H1 (cell line): ENCODE data around the gene IPO11. TPM values are rescaled to one million over a fixed set of nuclear protein-coding genes. Genes with fewer than 3 reads are reported as not detected.
"Not testable (repeated sequence)": the region's sequence is repeated elsewhere in the genome, so short reads cannot be mapped to it uniquely, and the experiment has no call there.

Source experiments
- CTCF ChIA-PET: fragments of 300-600 bp; sonication (Branson Sonifier 250); formaldehyde crosslinking; loops from one replicate; lab custom pipeline; 2021; ENCODE audit not compliant: partially characterized antibody; lab: Charles Lee
- POLR2A ChIA-PET: fragments of 300-600 bp; sonication (Branson Sonifier 250); formaldehyde crosslinking; loops from one replicate; lab custom pipeline; 2021; ENCODE audit warnings: inconsistent platforms; ENCODE audit not compliant: partially characterized antibody; lab: Charles Lee
- DNase-seq, 2 experiments: peaks; one replicate each; pipeline versions ENCODE4 v3.0.0 to v3.0.0-alpha.2; 2010 to 2022; ENCODE audit warnings: low spot score in 2 of 2, low read depth in 1 of 2, mixed read lengths in 1 of 2
- FAIRE-seq: peaks from 2 replicates; lab custom pipeline; 2011; peaks lifted over from hg19 to GRCh38; lab: Jason Lieb, UNC
- H2AFZ ChIP-seq: 2 replicates; pipeline ENCODE4 v1.8.1; 2012; ENCODE audit warnings: low read length, inconsistent platforms
- H2AK5ac ChIP-seq: 2 replicates; pipeline ENCODE4 v1.6.1; 2013; ENCODE audit warnings: low read depth, low read length
- H2BK120ac ChIP-seq: replicated peaks from 2 replicates; pipeline ENCODE3; 2013; ENCODE audit warnings: low read depth, low read length, inconsistent platforms
- H2BK12ac ChIP-seq: 2 replicates; pipeline ENCODE4 v1.6.1; 2013; ENCODE audit warnings: low read depth, low read length
- H2BK15ac ChIP-seq: 2 replicates; pipeline ENCODE4 v1.6.1; 2013; ENCODE audit warnings: low read length
- H2BK20ac ChIP-seq: 2 replicates; pipeline ENCODE4 v1.6.1; 2013; ENCODE audit warnings: low read length
- H2BK5ac ChIP-seq: 2 replicates; pipeline ENCODE4 v1.6.1; 2013; ENCODE audit warnings: low read depth, low read length
- H3K14ac ChIP-seq: 2 replicates; pipeline ENCODE4 v1.6.1; 2013; ENCODE audit warnings: inconsistent platforms; ENCODE audit not compliant: insufficient read length
- H3K18ac ChIP-seq: 2 replicates; pipeline ENCODE4 v1.6.1; 2013; ENCODE audit warnings: low read length; ENCODE audit errors: extremely low read depth
- H3K23ac ChIP-seq: 2 replicates; pipeline ENCODE4 v1.6.1; 2013; ENCODE audit warnings: inconsistent platforms; ENCODE audit not compliant: insufficient read length
- H3K23me2 ChIP-seq: 2 replicates; pipeline ENCODE4 v1.6.1; 2013; ENCODE audit warnings: low read depth, low read length
- H3K27ac ChIP-seq: 2 replicates; pipeline ENCODE4 v1.6.1; 2011; ENCODE audit warnings: low read depth, low read length, inconsistent platforms
- H3K27me3 ChIP-seq, 4 experiments: replicated peaks in 1 of 4; 1 replicate in 1 of 4; 2 replicates in 3 of 4; pipeline versions ENCODE4 v1.6.1 to v1.8.1; 2011 to 2013; ENCODE audit warnings: low read length in 3 of 4, mild to moderate bottlenecking in 3 of 4, inconsistent platforms in 2 of 4, mixed read lengths in 2 of 4, moderate library complexity in 1 of 4; ENCODE audit not compliant: control insufficient read depth in 3 of 4, insufficient read depth in 3 of 4; ENCODE audit errors: extremely low read depth in 1 of 4
- H3K36me3 ChIP-seq, 4 experiments: 2 replicates each; pipeline versions ENCODE4 v1.6.1 to v1.8.1; 2011 to 2013; ENCODE audit warnings: mild to moderate bottlenecking in 4 of 4, low read length in 3 of 4, moderate library complexity in 2 of 4, control low read depth in 1 of 4, inconsistent platforms in 1 of 4; ENCODE audit not compliant: insufficient read depth in 4 of 4, control insufficient read depth in 2 of 4
- H3K4ac ChIP-seq: replicated peaks from 2 replicates; pipeline ENCODE3; 2013; ENCODE audit warnings: low read length, low read depth, mixed read lengths, inconsistent platforms; ENCODE audit not compliant: insufficient read length
- H3K4me1 ChIP-seq, 4 experiments: replicated peaks in 1 of 4; 1 replicate in 1 of 4; 2 replicates in 3 of 4; pipeline versions ENCODE4 v1.6.1 to v1.8.1; 2011 to 2013; ENCODE audit warnings: low read length in 3 of 4, inconsistent platforms in 2 of 4, mixed read lengths in 1 of 4; ENCODE audit not compliant: insufficient read depth in 4 of 4, control insufficient read depth in 3 of 4
- H3K4me2 ChIP-seq, 2 experiments: 2 replicates each; pipeline versions ENCODE4 v1.6.1 to v1.8.1; 2011 to 2013; ENCODE audit warnings: low read depth in 2 of 2, low read length in 2 of 2, control low read depth in 1 of 2, inconsistent platforms in 1 of 2, mild to moderate bottlenecking in 1 of 2; ENCODE audit not compliant: insufficient read depth in 1 of 2
- H3K4me3 ChIP-seq, 4 experiments: fragments of 200-600, 300-600 bp in 1 of 4; sonication (generic), shearing (Covaris generic), sonication (Bioruptor Twin) in 1 of 4; 2 replicates each; pipeline versions ENCODE4 v1.5.1 to v1.8.1; 2011 to 2016; ENCODE audit warnings: low read length in 4 of 4, low read depth in 3 of 4, control low read depth in 2 of 4, inconsistent platforms in 2 of 4, mild to moderate bottlenecking in 2 of 4, mixed read lengths in 1 of 4, moderate library complexity in 1 of 4; ENCODE audit not compliant: insufficient read depth in 2 of 4; ENCODE audit errors: extremely low read depth in 1 of 4
- H3K56ac ChIP-seq: replicated peaks from 2 replicates; pipeline ENCODE3; 2013; ENCODE audit warnings: low read depth, mild to moderate bottlenecking, mixed read lengths, low read length, inconsistent platforms; ENCODE audit not compliant: insufficient read length
- H3K79me1 ChIP-seq: 2 replicates; pipeline ENCODE4 v1.6.1; 2013; ENCODE audit warnings: low read depth, low read length, control low read depth
- H3K79me2 ChIP-seq, 2 experiments: 2 replicates each; pipeline versions ENCODE4 v1.6.1 to v1.8.1; 2012 to 2013; ENCODE audit warnings: low read length in 2 of 2, mild to moderate bottlenecking in 2 of 2, inconsistent platforms in 1 of 2; ENCODE audit not compliant: insufficient read depth in 2 of 2, control insufficient read depth in 1 of 2
- H3K9ac ChIP-seq, 4 experiments: replicated peaks in 1 of 4; 1 replicate in 1 of 4; 2 replicates in 3 of 4; pipeline versions ENCODE4 v1.6.1 to v1.8.1; 2011 to 2013; ENCODE audit warnings: low read depth in 3 of 4, low read length in 3 of 4, control low read depth in 2 of 4, mild to moderate bottlenecking in 2 of 4, moderate library complexity in 2 of 4, inconsistent platforms in 1 of 4; ENCODE audit errors: extremely low read depth in 1 of 4
- H3K9me3 ChIP-seq, 2 experiments: 2 replicates each; pipeline versions ENCODE4 v1.6.1 to v1.8.1; 2012 to 2013; ENCODE audit warnings: mild to moderate bottlenecking in 2 of 2, moderate library complexity in 2 of 2, control low read depth in 1 of 2, inconsistent platforms in 1 of 2, low read depth in 1 of 2, low read length in 1 of 2, mixed read lengths in 1 of 2; ENCODE audit not compliant: insufficient read depth in 2 of 2
- H4K20me1 ChIP-seq, 2 experiments: replicated peaks in 1 of 2; 2 replicates each; pipeline versions ENCODE3 to v1.8.1; 2011 to 2013; ENCODE audit warnings: inconsistent platforms in 2 of 2, low read length in 2 of 2, mild to moderate bottlenecking in 1 of 2; ENCODE audit not compliant: insufficient read depth in 2 of 2, control insufficient read depth in 1 of 2
- H4K5ac ChIP-seq: 2 replicates; pipeline ENCODE4 v1.6.1; 2013; ENCODE audit warnings: low read length, low read depth, mixed read lengths, inconsistent platforms; ENCODE audit not compliant: insufficient read length
- H4K8ac ChIP-seq: 2 replicates; pipeline ENCODE4 v1.8.0; 2013; ENCODE audit warnings: mild to moderate bottlenecking, moderate library complexity, low read length, inconsistent platforms; ENCODE audit not compliant: insufficient read depth; ENCODE audit errors: extremely low read depth
- H4K91ac ChIP-seq: replicated peaks from 2 replicates; pipeline ENCODE3; 2013; ENCODE audit warnings: low read length, mixed read lengths, inconsistent platforms; ENCODE audit not compliant: insufficient read length
- WGBS, 2 experiments: shearing (Covaris generic) in 1 of 2; methylation state at CpG; one replicate each; pipeline versions ENCODE4 v1.1.6 to v1.1.7; 2013 to 2015; ENCODE audit warnings: low lambda C conversion rate in 2 of 2, mixed read lengths in 2 of 2, inconsistent platforms in 1 of 2, low coverage in 1 of 2, missing lambda C conversion rate in 1 of 2; ENCODE audit not compliant: insufficient replicate concordance in 2 of 2, insufficient coverage in 1 of 2, insufficient read length in 1 of 2; ENCODE audit errors: extremely low coverage in 1 of 2, missing lambda C conversion rate in 1 of 2; 5-methylcytosine and 5-hydroxymethylcytosine counted together
- polyA plus RNA-seq, 7 experiments: library from polyadenylated mRNA; depleted of rRNA in 3 of 7; stranded (reverse) in 5 of 7; unstranded in 2 of 7; fragments of >200 nt in 5 of 7; fragments of 200-250 nt in 2 of 7; gene quantifications; 1 replicate in 5 of 7; 2 replicates in 1 of 7; 4 replicates in 1 of 7; pipeline versions ENCODE4 v1.2.1 to v1.2.3, GENCODE V29; 2011 to 2013; ENCODE audit warnings: missing spikeins in 2 of 7, mixed read lengths in 2 of 7
- total RNA-seq: library from RNA; stranded (reverse); fragmentation: NEBNext Ultra II Directional; extraction: Animal tissue kit (Norgen Biotek cat#: 25700); gene quantifications from 2 replicates; pipeline ENCODE4 v1.2.1, GENCODE V29; 2021

The IPO11 gene
- total and polyA plus RNA-seq, 2 of the 8 experiments (the other 6 are each of a cell fraction or from before 2014, with no cell fraction given) = 23.6 to 64.4 TPM

DNA sequence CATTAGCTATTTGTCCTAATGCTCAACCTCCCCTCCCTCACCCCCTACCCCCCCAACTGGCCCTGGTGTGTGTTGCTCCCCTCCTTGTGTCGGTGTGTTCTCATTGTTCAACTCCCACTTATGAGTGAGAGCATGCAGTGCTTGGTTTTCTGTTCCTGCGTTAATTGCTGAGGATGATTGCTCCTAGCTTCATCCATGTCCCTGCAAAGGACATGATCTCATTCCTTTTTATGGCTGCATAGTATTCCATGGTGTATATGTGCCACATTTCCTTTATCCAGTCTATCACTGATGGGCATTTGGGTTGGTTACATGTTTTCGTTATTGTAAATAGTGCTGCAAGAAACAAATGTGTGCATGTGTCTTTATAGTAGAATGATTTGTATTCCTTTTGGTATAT, 153.2 kb downstream of the IPO11 start:
- H2BK120ac ChIP-seq, H3K27me3 ChIP-seq, POLR2A ChIA-PET, H2AFZ ChIP-seq, FAIRE-seq, H3K23me2 ChIP-seq, H3K27ac ChIP-seq, H3K79me1 ChIP-seq, DNase-seq, H2BK5ac ChIP-seq, H3K4ac ChIP-seq, H2BK12ac ChIP-seq, H2BK20ac ChIP-seq, H3K56ac ChIP-seq, H3K4me2 ChIP-seq, H3K4me3 ChIP-seq, H3K18ac ChIP-seq, H3K14ac ChIP-seq, H3K9me3 ChIP-seq, H4K91ac ChIP-seq, H3K23ac ChIP-seq, H4K20me1 ChIP-seq, H4K8ac ChIP-seq, H3K36me3 ChIP-seq, H2BK15ac ChIP-seq, H4K5ac ChIP-seq, H2AK5ac ChIP-seq, H3K79me2 ChIP-seq, CTCF ChIA-PET, H3K9ac ChIP-seq: not testable (repeated sequence)
- 65% methylated on average over 3 of the region's 3 CpGs; no CpG with 5 or more reads in 1 of the 2 experiments for WGBS, 2 experiments
- H3K4me1 ChIP-seq = peaks cover 0 to 10% (median 4%) of the 10 kb centered on the region in 4 experiments; a peak in 3 of 7 replicates
